HCT116 (cell line): ENCODE results near the gene SGK1. TPM values are rescaled to one million over a fixed set of nuclear protein-coding genes. Genes with fewer than 3 reads are reported as not detected.

ENCODE experiments used
- ATAC-seq: fragments of 200-7000 bp; cut with Tn5 transposase; 2 replicates; pipeline ENCODE4 v1.9.1; 2020; ENCODE audit warnings: mild to moderate bottlenecking, moderate library complexity
- BruUV-seq: library from RNA; stranded (reverse); fragments of 400-500 nt; replicated peaks from 2 replicates; lab custom pipeline; 2021; lab: Mats Ljungman, UMichigan
- CTCF ChIA-PET: fragments of 300-600 bp; sonication (Branson Sonifier 250); formaldehyde crosslinking; loops from one replicate; lab custom pipeline; 2021; ENCODE audit warnings: antibody characterized with exemption; lab: Charles Lee
- POLR2A ChIA-PET: fragments of 300-600, 350-600 bp; sonication (Branson Sonifier 250); formaldehyde crosslinking; loops from one replicate; lab custom pipeline; 2021; ENCODE audit warnings: antibody characterized with exemption; lab: Charles Lee
- RAD21 ChIA-PET, 2 experiments: fragments of 300-600 bp; sonication (Branson Sonifier 250); formaldehyde crosslinking; loops; one replicate each; lab custom pipeline; 2023; ENCODE audit warnings: low total read pairs in 2 of 2; ENCODE audit not compliant: uncharacterized antibody in 2 of 2, unreplicated experiment in 2 of 2, low non-redundant PET in 1 of 2; lab: Charles Lee
- DNase-seq: peaks from one replicate; pipeline ENCODE4 v3.0.0-alpha.2; 2010; ENCODE audit warnings: low read depth, low spot score
- H2AFZ ChIP-seq: fragments of 200-600 bp; shearing (Covaris generic), sonication (generic); 2 replicates; pipeline ENCODE4 v1.6.1; 2017; ENCODE audit warnings: low read depth, mixed run types, mixed read lengths, antibody characterized with exemption, low read length; ENCODE audit not compliant: poor library complexity, severe bottlenecking
- H3K27ac ChIP-seq: 2 replicates; pipeline ENCODE4 v1.5.1; 2012; ENCODE audit warnings: low read depth, low read length
- H3K27me3 ChIP-seq: fragments of 200-600 bp; sonication (generic); 2 replicates; pipeline ENCODE4 v1.6.1; 2016; ENCODE audit warnings: mixed run types, low read length, mixed read lengths; ENCODE audit not compliant: insufficient read depth
- H3K36me3 ChIP-seq, 2 experiments: fragments of 200-500 bp in 1 of 2; fragments of 200-600 bp in 1 of 2; sonication (Bioruptor generic) in 1 of 2; sonication (generic) in 1 of 2; 2 replicates each; pipeline versions ENCODE4 v1.5.1 to v1.6.1; 2014 to 2016; ENCODE audit warnings: low read length in 2 of 2, inconsistent platforms in 1 of 2, mixed read lengths in 1 of 2, mixed run types in 1 of 2; ENCODE audit not compliant: insufficient read depth in 2 of 2, control insufficient read depth in 1 of 2
- H3K4me1 ChIP-seq, 2 experiments: fragments of 200-600 bp in 1 of 2; sonication (generic) in 1 of 2; 2 replicates each; pipeline versions ENCODE4 v1.5.1 to v1.6.1; 2012 to 2017; ENCODE audit warnings: low read length in 2 of 2, inconsistent platforms in 1 of 2, mild to moderate bottlenecking in 1 of 2, mixed read lengths in 1 of 2, mixed run types in 1 of 2, moderate library complexity in 1 of 2; ENCODE audit not compliant: insufficient read depth in 2 of 2, control insufficient read depth in 1 of 2
- H3K4me2 ChIP-seq: fragments of 200-600 bp; sonication (generic); 2 replicates; pipeline ENCODE4 v1.6.1; 2017; ENCODE audit warnings: mixed run types, low read length, mixed read lengths
- H3K4me3 ChIP-seq, 2 experiments: fragments of 200-600 bp in 1 of 2; sonication (generic) in 1 of 2; replicated peaks in 1 of 2; 2 replicates each; pipeline ENCODE4 v1.5.1; 2011 to 2016; ENCODE audit warnings: low read length in 2 of 2, control low read depth in 1 of 2, low read depth in 1 of 2, mild to moderate bottlenecking in 1 of 2, mixed read lengths in 1 of 2, mixed run types in 1 of 2
- H3K79me2 ChIP-seq: fragments of 200-600 bp; sonication (generic); 2 replicates; pipeline ENCODE4 v1.6.1; 2017; ENCODE audit warnings: mild to moderate bottlenecking, mixed run types, low read length, moderate library complexity, mixed read lengths; ENCODE audit not compliant: insufficient read depth
- H3K9ac ChIP-seq: fragments of 200-600 bp; sonication (generic); 2 replicates; pipeline ENCODE4 v1.6.1; 2016; ENCODE audit warnings: low read length, mixed read lengths
- H3K9me2 ChIP-seq: fragments of 200-600 bp; sonication (generic), shearing (Covaris generic); 2 replicates; pipeline ENCODE4 v1.6.1; 2017; ENCODE audit warnings: mixed run types, mild to moderate bottlenecking, moderate library complexity; ENCODE audit not compliant: insufficient read depth
- H3K9me3 ChIP-seq, 2 experiments: fragments of 200-500 bp in 1 of 2; fragments of 200-600 bp in 1 of 2; sonication (Bioruptor generic) in 1 of 2; sonication (generic) in 1 of 2; 2 replicates each; pipeline ENCODE4 v1.6.1; 2014 to 2017; ENCODE audit warnings: low read length in 2 of 2, mixed read lengths in 2 of 2, inconsistent platforms in 1 of 2, low read depth in 1 of 2, mild to moderate bottlenecking in 1 of 2, mixed run types in 1 of 2, moderate library complexity in 1 of 2; ENCODE audit not compliant: control insufficient read depth in 1 of 2, insufficient read depth in 1 of 2
- H4K20me1 ChIP-seq: fragments of 200-600 bp; sonication (generic), shearing (Covaris generic); 2 replicates; pipeline ENCODE4 v1.6.1; 2017; ENCODE audit warnings: mixed run types, mild to moderate bottlenecking, moderate library complexity; ENCODE audit not compliant: insufficient read depth
- CBX3 ChIP-seq: IDR thresholded peaks from 2 replicates; pipeline ENCODE4 v1.6.1; 2012; ENCODE audit warnings: low read depth
- EGR1 ChIP-seq: IDR thresholded peaks from 2 replicates; pipeline ENCODE4 v1.6.1; 2012; ENCODE audit warnings: low read depth
- ELF1 ChIP-seq: IDR thresholded peaks from 2 replicates; pipeline ENCODE4 v1.6.1; 2012; ENCODE audit warnings: low read depth, borderline replicate concordance
- EZH2phosphoT487 ChIP-seq: fragments of 200-600 bp; IDR thresholded peaks from 2 replicates; pipeline ENCODE4 v1.6.1; 2018; ENCODE audit warnings: antibody characterized with exemption, borderline replicate concordance
- FOSL1 ChIP-seq: IDR thresholded peaks from 2 replicates; pipeline ENCODE4 v1.6.1; 2012; ENCODE audit warnings: low read depth
- JUND ChIP-seq: IDR thresholded peaks from 2 replicates; pipeline ENCODE4 v1.6.1; 2012
- POLR2A ChIP-seq: IDR thresholded peaks from 2 replicates; pipeline ENCODE4 v1.7.0; 2011; ENCODE audit warnings: borderline replicate concordance; ENCODE audit not compliant: insufficient read depth, insufficient read length; ENCODE audit errors: extremely low read depth
- POLR2AphosphoS5 ChIP-seq: IDR thresholded peaks from 2 replicates; pipeline ENCODE4 v1.6.1; 2011; ENCODE audit warnings: mild to moderate bottlenecking, low read depth, low read length, moderate library complexity
- RAD21 ChIP-seq: IDR thresholded peaks from 2 replicates; pipeline ENCODE4 v1.6.1; 2012; ENCODE audit warnings: low read depth, mild to moderate bottlenecking
- SIN3A ChIP-seq: IDR thresholded peaks from 2 replicates; pipeline ENCODE4 v1.6.1; 2012; ENCODE audit warnings: low read depth
- SP1 ChIP-seq: IDR thresholded peaks from 2 replicates; pipeline ENCODE4 v1.6.1; 2012; ENCODE audit warnings: low read depth
- TCF7L2 ChIP-seq: IDR thresholded peaks from 2 replicates; pipeline ENCODE4 v1.7.0; 2011; ENCODE audit warnings: borderline replicate concordance, inconsistent platforms; ENCODE audit not compliant: insufficient read depth, insufficient read length; ENCODE audit errors: extremely low read depth
- YY1 ChIP-seq: IDR thresholded peaks from 2 replicates; pipeline ENCODE4 v1.6.1; 2011; ENCODE audit warnings: low read length, low read depth, moderate library complexity, mild to moderate bottlenecking; ENCODE audit not compliant: insufficient replicate concordance; ENCODE audit errors: extremely low read depth
- ZFX ChIP-seq: fragments of 450-650 bp; IDR thresholded peaks from 2 replicates; pipeline ENCODE4 v1.6.1; 2017
- ZNF274 ChIP-seq: fragments of 200-500 bp; sonication (Bioruptor generic); IDR thresholded peaks from 2 replicates; pipeline ENCODE4 v1.6.1; 2014; ENCODE audit warnings: mild to moderate bottlenecking, low read depth, low read length, inconsistent platforms
- intact Hi-C: fragments of 100-400 bp; cut with micrococcal nuclease; formaldehyde crosslinking; loops from 2 replicates; pipeline ENCODE4 v1.10.0; 2022
- total RNA-seq: library from RNA; stranded (reverse); gene quantifications from one replicate; pipeline ENCODE4 v1.2.1, GENCODE V29; 2021; ENCODE audit not compliant: unreplicated experiment
- TF ChIP-seq, protein P1 (sequence below): IDR thresholded peaks from 2 replicates; pipeline ENCODE4 v1.6.1; 2011; ENCODE audit warnings: mild to moderate bottlenecking, low read length, moderate library complexity; ENCODE audit not compliant: insufficient replicate concordance; ENCODE audit errors: extremely low read depth
- TF ChIP-seq, protein P2 (sequence below): IDR thresholded peaks from 2 replicates; pipeline ENCODE4 v1.6.1; 2012

SGK1 gene
- total RNA-seq, 1 experiment from 2014 or later = 4.5 TPM

DNA sequence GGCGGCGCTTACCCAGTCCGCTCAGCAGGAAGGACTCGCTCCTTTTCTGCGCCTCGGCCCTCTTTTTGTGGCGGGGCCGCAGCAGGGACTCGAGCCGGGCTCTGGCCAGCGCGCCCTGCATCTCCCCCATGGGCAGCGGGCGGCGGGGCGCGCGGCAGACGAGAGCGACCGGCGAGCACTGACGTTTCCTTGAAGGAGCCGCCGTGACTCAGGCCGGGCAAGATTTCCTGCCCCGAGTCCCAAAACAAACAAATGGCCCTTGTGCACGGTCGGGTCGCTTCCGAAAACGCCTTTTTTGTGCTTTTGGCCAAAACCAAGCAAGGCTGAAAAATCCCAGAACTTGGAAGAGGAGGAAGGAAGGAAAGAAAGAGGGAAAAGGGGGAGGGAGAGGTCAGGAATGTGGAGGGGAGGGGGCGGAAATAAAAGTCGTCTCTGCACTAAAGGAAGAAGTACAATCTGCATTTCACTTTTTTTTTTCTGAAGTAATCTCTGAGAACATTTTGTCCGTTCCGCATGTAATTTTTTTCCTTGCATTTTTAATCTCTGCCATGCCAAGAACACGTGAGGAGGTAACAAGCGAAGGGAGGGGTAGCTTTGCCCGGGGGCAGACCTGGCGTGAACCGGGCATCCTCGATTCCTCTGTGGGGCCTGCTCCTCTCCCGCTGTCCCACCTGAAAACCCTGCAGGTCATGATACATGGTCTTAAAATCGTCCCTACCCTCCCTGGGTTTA, 142.2 kb downstream of the SGK1 start (continued):
- TF ChIP-seq, protein P1, sequence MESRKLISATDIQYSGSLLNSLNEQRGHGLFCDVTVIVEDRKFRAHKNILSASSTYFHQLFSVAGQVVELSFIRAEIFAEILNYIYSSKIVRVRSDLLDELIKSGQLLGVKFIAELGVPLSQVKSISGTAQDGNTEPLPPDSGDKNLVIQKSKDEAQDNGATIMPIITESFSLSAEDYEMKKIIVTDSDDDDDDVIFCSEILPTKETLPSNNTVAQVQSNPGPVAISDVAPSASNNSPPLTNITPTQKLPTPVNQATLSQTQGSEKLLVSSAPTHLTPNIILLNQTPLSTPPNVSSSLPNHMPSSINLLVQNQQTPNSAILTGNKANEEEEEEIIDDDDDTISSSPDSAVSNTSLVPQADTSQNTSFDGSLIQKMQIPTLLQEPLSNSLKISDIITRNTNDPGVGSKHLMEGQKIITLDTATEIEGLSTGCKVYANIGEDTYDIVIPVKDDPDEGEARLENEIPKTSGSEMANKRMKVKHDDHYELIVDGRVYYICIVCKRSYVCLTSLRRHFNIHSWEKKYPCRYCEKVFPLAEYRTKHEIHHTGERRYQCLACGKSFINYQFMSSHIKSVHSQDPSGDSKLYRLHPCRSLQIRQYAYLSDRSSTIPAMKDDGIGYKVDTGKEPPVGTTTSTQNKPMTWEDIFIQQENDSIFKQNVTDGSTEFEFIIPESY = no peak
- TF ChIP-seq, protein P2, sequence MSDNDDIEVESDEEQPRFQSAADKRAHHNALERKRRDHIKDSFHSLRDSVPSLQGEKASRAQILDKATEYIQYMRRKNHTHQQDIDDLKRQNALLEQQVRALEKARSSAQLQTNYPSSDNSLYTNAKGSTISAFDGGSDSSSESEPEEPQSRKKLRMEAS = no peak
- TF ChIP-seq ZFX (no peak), EZH2phosphoT487 (no peak), POLR2AphosphoS5 (no peak)

DNA sequence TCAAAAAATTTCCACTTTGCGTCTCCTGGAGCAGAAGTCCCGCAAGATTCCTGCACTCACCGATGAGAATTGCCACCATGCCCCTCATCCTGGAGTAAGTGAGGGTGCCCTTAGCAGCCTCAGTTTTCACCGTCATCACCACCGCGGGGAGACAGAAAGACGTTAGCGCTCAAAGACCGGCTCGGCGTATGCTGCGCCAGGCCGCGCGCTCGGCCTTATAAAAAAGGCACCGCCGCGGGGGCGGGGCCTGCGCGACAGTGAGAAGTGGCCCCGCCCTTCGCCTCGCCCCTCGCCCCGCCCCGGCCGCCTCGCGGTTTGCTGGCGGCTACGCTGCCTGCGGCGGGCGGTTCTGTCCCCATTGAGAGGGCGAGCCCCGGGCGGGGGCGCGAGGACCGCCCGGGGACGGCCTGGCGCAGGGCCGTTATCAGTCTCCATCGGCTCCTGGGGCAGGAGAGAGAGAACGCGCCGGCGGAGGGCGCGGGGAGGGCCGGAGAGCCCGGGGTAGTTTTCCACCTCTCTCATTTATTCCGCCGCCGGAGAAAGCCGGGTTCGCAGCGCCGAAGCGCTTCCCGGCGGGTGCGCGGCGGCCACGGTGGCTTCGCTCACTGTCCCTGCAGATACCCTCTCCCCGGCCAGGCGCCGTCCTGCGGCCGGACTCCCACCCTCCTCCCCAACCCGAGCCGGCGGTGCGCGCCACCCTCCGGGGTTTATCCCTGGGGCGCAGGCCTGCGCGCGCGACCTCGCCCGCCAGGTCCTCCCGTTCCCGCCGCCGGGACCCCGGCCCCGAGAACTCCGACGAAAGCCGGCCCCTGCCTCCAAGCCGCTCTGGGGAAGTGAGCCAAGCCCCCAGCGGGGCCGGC, 143.0 kb downstream of the SGK1 start:
- CTCF ChIA-PET = interaction anchor here (1.1 to 1.6 kb wide), 7 partner anchors 645 to 766 kb away, joined by 3 to 29 read pairs (median 4); no protein-coding TSS in a partner anchor
- intact Hi-C loops = loop anchor here (1.0 to 10.0 kb wide), 6 partner anchors 360 to 1007 kb away; partner anchors contain the start of gene MYB
- H4K20me1 ChIP-seq = no peaks in the 10 kb centered on the region
- H3K9me2 ChIP-seq = no peaks in the 10 kb centered on the region
- peaks cover 8 to 21% of the 10 kb centered on the region in 2 experiments for H3K4me1 ChIP-seq
- H3K9ac ChIP-seq = peak overlapping the region; percentile 72
- RAD21 ChIA-PET = interaction anchor here (0.8 to 1.2 kb wide), 3 partner anchors 466 to 708 kb away, joined by 3 to 7 read pairs (median 4); no protein-coding TSS in a partner anchor
- peak; percentile 77 for ATAC-seq
- peak; percentile 73 for DNase-seq
- peak overlapping the region; percentile 63 for H3K27ac ChIP-seq
- peak overlapping the region; percentile 62 to 69 for H3K4me3 ChIP-seq
- POLR2A ChIA-PET = interaction anchor here (1.2 to 1.5 kb wide), 4 partner anchors 466 to 766 kb away, joined by 3 to 5 read pairs (median 5); no protein-coding TSS in a partner anchor
- peak overlapping the region; percentile 79 for H3K4me2 ChIP-seq
- H3K9me3 ChIP-seq = no peaks in the 10 kb centered on the region
- H3K27me3 ChIP-seq = no peaks in the 10 kb centered on the region
- no TSS peak for BruUV-seq
- H2AFZ ChIP-seq = peak overlapping the region; percentile 72
- peaks cover 0 to 5% of the 10 kb centered on the region in 2 experiments; a peak in 1 of 4 replicates for H3K36me3 ChIP-seq
- no peaks in the 10 kb centered on the region for H3K79me2 ChIP-seq
- TF ChIP-seq ZNF274 = no peak
- TF ChIP-seq FOSL1 = peak; percentile 8; the same call in 1 of the 2 replicates
- TF ChIP-seq ELF1 = no peak
- no peak for TF ChIP-seq JUND
- peak; percentile 42 for TF ChIP-seq TCF7L2
- TF ChIP-seq, protein P2 = peak; percentile 68
- TF ChIP-seq CBX3 = peak; percentile 69; the same call in 1 of the 2 replicates
- TF ChIP-seq EGR1 = peak; percentile 73
- peak; percentile 62; the same call in 1 of the 2 replicates for TF ChIP-seq ZFX
- TF ChIP-seq RAD21 = peak; percentile 40
- peak; percentile 61 for TF ChIP-seq SIN3A
- peak; percentile 93 for TF ChIP-seq POLR2AphosphoS5
- TF ChIP-seq YY1 = peak; percentile 29
- TF ChIP-seq SP1 = peak; percentile 28; the same call in 1 of the 2 replicates
- peak; percentile 95 for TF ChIP-seq POLR2A
